Stimulated activated CD4-positive, alpha-beta T cell treated with anti-CD3 and anti-CD28 coated beads, Interleukin-15, amount 100 ng/mL, for 24 hours (primary cell): ENCODE results near the gene KIAA1217.
A peak's percentile ranks its signal among the peaks of the same experiment; 100 is the strongest.

ENCODE experiments used
- DNase-seq: peaks from one replicate; pipeline ENCODE4 v3.0.0-alpha.2; 2020

KIAA1217 gene, protein sequence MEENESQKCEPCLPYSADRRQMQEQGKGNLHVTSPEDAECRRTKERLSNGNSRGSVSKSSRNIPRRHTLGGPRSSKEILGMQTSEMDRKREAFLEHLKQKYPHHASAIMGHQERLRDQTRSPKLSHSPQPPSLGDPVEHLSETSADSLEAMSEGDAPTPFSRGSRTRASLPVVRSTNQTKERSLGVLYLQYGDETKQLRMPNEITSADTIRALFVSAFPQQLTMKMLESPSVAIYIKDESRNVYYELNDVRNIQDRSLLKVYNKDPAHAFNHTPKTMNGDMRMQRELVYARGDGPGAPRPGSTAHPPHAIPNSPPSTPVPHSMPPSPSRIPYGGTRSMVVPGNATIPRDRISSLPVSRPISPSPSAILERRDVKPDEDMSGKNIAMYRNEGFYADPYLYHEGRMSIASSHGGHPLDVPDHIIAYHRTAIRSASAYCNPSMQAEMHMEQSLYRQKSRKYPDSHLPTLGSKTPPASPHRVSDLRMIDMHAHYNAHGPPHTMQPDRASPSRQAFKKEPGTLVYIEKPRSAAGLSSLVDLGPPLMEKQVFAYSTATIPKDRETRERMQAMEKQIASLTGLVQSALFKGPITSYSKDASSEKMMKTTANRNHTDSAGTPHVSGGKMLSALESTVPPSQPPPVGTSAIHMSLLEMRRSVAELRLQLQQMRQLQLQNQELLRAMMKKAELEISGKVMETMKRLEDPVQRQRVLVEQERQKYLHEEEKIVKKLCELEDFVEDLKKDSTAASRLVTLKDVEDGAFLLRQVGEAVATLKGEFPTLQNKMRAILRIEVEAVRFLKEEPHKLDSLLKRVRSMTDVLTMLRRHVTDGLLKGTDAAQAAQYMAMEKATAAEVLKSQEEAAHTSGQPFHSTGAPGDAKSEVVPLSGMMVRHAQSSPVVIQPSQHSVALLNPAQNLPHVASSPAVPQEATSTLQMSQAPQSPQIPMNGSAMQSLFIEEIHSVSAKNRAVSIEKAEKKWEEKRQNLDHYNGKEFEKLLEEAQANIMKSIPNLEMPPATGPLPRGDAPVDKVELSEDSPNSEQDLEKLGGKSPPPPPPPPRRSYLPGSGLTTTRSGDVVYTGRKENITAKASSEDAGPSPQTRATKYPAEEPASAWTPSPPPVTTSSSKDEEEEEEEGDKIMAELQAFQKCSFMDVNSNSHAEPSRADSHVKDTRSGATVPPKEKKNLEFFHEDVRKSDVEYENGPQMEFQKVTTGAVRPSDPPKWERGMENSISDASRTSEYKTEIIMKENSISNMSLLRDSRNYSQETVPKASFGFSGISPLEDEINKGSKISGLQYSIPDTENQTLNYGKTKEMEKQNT (N-terminal part only)

DNA sequence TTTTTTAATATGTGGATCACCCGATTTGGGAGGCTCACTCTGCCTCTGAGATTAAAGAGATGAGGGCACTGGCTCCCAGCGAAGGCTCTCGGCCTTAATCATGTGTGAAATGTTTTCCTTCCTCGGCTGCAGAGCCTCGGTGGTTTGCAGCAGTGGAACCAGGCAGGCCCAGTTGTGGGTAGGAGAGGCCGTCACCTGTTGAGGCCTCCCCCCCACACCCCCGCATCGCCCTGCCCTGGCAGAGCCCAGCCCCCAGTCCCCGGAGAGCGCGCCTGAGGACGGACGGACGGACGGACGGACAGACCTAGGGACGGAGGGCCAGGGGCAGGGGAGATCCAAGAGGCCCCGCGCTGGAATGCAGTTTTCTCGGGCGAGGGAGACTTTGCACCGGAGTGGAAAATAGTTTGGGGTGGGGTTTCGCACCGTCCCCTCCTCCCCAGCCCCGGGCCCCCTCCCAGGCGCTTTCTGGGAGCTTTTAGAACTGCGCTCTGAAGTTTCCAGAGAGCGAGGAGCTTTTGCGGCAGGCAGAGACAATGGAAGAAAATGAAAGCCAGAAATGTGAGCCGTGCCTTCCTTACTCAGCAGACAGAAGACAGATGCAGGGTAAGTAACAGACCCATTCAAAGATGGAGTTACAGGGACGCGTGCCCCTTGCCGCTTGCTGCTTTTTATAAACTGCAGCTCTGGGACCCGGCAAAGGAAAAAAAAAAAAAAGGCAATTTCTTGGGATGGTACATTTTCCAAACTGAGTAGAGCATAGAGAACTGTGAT lies at the start of gene KIAA1217:
Gene KIAA1217 (plus strand): TSS at position 478 of the 771 bp plus-strand sequence. CDS start 56 bp downstream, at position 534.
- DNase-seq, result peak; percentile 27

DNA sequence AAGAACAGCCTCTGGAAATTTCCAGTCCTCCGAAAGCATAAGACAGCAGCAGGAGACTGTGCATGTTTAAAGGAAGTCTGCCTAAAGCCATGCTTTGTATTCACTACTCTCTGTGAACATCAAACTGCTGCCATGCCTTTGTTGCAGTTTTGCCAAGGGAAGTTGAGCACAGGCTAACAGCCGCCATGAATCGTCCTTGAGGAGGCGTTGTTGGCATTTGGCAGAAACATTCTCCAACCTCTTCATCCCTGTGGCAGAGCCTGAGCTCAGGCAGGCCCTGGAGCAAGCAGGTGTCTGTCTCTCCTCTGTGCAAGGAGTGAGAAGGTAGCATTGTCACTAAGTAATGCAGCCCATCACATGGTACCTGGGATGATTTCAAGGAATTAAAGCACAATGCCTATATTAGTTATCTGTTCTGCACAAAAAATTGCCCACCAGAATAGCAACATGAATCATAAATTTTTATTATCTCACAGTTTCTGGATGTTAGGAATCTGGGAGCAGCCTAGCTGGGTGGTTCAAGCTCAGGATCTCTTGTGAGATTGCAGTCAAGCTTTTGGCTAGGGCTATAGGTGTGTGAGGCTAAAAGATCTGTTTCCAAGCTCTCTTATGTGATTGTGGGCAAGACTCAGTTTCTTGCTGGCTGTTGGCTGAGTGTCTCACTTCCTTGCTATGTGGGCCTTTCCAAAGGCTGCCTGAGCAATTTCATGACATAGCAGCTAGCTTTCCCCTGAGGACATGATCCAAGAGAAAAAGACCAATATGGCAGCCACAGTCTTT lies 46.5 kb upstream of the KIAA1217 start:
- DNase-seq, result no peak

DNA sequence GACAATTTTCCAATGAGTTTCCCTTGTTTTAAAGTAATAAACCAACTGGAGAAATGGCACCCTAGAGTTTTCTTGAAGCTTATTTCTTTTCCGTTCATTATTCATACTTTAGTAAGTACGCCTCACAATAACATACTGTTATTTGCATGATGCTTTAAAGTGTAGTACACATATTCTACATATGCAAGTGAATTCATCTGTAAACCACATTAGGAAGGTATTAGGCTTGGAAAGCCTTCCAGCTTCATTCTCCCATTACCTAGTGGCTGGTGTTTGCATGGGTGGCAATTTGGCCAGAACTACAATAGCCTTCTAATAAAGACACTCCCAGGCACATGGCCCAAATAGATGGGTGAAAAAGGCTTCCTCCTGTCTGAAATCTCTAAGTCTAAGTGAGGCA lies 45.5 kb upstream of the KIAA1217 start:
- DNase-seq, result no peak

DNA sequence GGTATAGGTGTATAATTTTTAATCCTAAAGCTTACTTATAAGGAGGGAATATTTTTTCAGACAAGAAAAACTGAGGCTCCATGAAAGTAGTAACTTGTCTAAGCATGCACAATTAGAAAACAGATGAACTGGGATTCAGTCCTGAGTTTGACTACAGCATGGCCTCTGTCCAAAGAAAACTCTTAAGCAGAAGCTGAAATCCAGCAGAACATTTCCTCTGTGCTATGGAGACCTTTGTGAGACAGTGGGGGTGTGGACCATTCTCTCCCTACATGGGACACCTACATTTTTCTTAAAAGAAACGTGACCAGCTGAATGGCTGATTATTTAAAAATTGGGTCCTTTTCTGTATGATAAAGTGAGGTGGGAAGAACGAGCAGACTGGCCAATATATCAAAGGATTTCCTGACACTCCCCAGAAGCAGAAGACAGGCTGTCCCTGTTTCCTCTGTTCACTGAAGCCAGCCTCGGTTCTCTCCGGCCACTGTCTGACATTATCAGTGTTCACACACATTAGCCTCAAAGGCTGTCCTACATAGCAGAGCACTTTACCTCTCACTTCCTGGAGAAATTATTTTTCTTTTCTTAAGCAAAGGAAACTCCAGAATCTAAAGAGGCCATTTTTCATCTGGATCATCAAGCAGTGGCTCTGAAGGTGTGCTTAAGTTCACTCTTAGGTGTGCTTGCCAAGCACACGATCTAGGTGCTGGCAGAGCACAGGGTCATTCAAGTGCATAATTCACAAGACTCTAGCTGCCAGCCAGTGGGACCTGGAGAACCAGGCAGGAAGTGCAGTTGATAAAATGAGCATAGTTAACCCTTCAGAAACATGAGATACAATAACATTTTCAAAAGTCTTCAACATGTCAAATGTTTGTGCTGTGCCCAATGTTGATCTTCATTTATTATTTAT lies 40.4 kb upstream of the KIAA1217 start:
- DNase-seq, result no peak

DNA sequence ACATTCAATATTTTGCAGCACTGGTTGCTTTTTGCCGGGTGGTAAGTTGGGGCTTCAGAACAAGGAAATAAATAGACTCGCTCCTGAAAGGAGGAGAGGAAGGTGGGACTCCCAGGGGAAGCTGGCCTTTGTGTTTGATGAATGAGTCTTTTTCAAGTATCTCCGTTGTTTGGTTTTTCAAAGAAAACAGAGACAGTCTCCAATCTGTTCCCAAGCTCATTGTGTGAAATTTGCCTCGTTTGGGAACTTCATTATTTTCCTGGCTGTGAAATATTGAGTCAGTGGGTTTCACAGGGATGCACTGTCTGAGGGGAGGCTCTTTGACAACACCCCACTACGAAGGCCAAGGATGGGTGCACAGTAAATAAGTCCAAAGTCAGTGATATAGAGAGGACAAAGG lies 38.7 kb upstream of the KIAA1217 start:
- no peak for DNase-seq

DNA sequence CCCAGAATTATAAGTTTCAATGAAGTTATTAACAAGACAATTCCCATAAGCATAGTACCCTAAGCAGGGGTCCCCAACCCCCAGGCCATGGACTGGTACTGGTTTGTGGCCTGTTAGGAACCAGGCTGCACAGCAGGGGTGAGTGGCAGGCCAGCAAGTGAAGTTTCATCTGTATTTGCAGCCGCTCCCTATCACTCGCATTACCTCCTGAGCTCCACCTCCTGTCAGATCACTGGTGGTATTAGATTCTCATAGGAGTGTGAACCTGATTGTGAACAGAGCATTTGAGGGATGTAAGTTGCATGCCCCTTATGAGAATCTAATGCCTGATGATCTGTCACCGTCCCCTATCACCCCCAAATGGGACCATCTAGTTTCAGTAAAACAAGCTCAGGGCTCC lies 36.0 kb upstream of the KIAA1217 start:
- no peak for DNase-seq

DNA sequence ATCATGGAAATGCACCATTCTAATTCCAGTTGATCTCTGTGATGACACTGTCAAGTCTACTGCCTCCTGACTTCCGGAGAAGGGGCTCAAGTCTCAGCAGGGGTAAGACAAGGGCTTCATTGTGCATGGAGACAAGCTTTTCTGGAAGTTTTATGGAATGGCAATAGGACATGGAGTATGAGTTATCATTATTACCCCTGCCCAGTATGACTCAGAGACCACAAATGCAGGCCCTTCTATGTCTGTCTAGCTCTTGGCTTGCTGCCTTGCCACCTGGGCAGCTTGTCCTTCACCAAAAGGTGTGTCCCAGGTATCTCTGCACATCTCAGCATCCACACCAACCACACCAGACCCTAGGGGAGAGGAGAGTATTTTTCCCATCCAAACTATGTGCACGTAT lies 34.9 kb upstream of the KIAA1217 start:
- no peak for DNase-seq

DNA sequence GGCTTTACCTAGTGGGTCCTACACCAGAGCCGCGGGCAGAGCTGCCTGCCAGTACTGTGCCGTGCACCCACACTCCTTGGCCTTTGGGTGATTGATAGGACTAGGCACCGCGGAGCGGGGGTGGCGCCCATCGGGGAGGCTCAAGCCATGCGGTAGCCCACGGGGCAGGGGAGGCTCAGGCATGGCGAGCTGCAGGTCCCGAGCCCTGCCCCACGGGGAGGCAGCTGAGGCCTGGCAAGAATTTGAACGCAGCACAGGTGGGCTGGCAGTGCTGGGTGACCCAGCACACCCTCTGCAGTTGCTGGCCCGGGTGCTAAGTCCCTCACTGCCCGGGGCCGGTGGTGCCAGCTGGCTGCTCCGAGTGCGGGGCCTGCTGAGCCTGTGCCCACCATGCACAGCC lies 32.3 kb upstream of the KIAA1217 start:
- no peak for DNase-seq

DNA sequence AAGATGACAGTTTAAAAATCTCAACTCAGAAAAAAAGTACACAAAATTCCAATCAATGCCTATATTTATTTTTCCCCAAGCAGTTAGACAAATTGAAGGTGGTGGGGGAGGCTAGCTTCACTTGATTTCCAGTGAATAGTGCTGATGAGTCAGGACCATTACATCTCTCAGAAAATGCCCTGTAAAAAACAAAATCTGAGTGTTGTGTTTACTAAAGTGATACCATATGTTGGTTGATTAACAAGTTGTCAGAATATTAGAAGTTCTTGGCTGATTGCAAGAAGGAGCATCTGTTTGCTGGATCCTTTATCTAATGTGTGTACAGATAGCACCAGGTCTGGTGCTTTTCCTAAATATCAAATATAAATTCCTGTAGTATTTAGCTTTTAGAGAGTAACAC lies 31.3 kb upstream of the KIAA1217 start:
- DNase-seq, result no peak

DNA sequence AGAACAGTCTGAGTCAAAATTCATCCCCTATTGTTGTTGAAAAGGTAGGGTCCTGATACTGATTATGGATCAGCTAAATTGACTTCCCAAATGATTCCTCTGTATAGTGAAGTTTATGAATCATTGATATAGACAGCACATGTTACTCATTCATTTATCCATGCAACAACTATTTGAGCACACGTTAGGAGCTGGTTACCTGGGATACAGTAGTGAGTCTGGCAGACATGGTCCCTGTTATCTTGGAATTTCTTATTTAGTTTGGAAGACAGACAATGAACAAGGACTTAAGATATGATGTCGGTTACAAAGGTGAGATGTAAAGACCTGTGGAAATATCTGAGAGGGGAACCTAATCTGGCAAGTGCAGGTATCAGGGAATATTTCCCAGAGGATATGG lies 28.0 kb upstream of the KIAA1217 start:
- no peak for DNase-seq

DNA sequence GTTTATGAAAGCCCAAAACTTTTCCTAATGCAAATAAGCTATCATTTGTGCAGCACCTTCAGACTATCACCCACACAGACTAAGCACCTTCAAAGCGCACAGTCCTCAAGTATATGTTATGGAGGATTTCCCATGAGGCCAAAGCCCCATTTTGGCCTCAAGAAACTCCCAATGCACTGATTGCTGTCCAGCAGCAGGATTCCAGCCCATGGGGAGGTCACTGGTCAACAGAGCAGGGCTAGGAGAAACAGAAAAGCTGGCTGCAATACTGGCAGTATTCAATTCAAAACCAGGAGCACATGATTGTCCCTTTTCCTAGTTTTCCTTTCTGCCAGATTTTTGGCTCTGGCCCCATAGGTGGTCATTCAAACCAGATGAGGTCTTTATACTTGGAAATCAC lies 24.5 kb upstream of the KIAA1217 start:
- no peak for DNase-seq

DNA sequence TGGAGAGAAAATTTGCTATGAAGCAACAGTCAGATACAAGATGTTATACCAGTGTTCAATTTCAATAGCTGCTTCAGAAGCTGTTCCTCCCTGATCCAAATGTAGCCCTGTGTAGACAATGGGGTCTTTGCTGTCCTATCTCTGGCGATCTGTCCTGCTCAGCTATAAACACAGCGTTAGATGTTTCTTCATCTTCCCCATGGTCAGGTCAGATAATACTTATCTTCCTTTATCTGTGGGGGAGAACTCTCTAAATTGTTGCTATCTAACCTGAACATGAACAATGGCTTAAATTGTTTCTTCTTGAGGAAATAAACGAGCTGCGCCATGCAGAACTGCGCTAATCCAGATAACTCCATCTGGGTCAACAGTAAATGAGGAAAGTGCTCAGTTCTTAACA lies 15.6 kb upstream of the KIAA1217 start:
- no peak for DNase-seq

DNA sequence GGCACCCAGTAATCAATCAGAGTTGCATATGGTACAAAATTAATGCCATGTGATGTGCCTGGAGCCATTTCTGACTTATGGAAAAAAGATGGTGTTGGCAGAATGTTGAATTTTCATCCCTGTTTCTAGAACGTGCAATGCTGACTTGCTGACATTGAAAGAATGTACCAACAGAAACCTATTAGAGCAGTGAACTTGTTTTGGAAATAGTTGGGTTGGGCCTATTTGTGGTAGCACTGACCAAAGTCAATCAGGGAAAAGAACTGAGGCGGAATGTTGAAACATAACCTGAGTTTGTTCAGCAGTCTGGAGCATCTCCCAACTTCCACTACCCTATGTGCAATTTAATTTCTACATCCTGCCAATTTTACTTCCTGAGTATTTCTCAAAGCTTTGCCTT lies 11.7 kb upstream of the KIAA1217 start:
- DNase-seq, result no peak

DNA sequence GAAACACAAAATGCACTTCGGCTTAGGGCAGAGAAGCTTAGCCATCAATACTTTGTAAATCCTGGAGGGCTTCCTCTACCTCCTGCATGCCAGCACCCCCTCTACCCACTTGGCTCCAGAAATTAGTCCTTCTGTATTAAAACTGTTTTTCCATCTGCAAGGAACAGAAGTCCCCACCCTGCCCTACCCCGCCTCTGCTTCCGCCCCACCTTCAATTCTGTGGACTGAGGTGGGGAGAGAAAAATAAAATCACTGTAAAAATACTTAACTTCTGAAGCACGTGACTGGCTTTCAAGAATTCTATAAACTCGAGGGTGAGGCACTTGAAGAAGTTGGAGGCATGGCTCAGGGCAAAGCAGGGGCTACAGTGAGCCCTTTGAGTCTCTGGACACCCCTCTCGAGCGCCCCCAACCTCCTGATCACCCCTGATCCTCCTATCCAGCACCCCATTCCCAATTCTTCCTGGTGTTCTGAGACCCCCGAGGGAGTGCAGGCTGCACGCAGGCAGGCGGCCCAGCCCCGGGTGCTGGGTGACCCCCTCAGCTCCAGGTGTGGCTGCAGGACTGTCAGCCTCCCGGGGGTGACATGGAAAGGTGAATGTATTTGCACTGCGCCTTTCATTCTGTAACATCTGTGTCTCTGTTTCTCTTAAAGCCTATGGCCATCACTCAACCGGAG lies 7.3 kb upstream of the KIAA1217 start:
- DNase-seq, result no peak

DNA sequence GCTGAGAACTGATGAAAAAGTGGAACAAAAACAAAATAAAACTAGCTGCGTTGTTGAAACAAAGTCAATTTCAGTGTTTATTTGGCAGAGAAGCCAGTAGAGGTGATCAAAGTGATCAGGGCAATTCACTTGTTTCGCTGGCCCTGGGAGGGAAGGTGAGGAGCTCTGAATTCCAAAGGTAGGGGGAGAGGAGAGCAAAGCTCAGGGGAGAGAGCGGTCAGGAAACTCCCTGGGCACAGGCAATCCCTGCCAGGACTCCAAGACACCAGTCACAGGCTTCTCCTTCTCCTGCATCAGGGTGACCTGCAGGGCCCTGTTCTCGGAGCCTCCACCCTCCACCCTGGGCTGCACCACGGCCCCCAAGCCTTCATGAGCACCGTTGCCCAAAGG lies 6.8 kb upstream of the KIAA1217 start:
- DNase-seq, result no peak

DNA sequence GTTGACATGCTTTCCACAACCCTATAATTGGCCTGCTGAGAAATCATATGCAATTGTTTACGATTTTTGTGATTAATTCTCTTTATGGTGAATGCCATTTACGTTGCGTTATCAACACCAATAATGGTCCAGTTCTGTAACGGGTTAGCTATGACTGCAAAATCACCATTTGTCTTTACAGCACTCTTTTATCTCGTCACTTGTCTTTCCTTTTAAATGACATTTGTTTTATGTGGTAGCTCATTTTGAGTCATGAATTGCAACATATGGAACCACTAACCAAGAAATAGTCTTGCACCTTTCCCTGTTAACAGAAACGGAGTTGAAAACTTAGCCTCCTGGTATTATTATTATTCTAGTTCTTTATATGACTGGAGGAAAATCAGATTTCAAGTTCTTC lies 3.1 kb upstream of the KIAA1217 start:
- DNase-seq, result no peak

DNA sequence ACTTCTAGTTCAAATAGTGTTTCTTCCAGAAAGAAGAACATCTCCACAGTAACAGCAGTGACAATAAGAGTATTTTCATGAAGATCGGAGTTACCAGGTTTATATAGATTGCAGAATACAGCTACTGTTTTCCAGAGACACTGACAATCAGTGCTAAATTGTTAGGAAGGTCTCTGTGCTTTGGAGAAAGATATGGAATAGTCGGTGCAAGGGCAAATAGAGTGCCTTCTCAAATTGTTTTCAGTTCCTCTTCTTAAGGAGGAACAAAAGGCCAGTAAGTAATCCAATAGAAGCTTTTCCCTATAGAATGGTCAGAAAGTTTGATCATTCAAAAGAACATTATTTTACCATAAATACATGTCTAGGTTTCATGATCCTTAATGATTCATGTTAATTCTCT lies 2.6 kb upstream of the KIAA1217 start:
- no peak for DNase-seq

DNA sequence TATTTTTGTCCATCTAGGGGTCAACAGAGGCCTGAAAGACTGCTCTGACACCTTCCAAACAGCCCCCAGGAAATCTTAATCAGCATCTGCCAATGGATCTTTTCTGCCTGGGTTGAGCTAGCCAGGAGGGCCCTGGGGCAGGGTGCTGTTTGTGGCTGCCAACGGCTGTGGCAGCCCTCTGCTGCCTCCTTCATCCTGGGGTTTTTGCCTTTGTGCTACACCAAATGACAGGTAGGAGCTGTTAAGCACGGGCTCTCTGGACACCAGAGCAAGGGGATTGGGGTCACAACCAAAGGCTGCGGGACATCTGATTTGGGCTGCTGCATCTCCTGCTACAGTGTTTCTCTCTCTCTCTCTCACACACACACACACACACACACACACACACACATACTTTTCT lies 2.0 kb upstream of the KIAA1217 start:
- no peak for DNase-seq

DNA sequence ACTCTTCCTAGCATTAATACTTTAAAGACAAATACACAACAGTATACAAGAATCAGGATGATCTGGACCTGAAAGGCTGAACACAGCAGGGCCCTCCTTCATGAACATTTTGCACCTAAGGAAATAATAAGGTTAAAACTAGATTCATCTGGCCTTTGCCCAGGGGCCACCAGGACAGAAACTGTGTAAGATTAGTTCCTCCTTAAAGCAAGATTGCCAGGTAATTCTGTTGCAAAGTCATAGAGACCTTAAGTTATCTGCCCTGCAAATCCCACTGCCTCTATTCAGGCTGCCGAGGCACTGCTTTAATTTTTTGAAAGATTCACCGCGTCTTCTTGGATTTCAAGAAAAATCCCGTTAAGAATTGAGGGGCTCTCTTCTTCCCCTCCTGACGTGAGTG lies 1.6 kb upstream of the KIAA1217 start:
- DNase-seq, result no peak
